HepG2 (cell line): ENCODE measurements around the gene WDR54. TPM values are rescaled to one million over a fixed set of nuclear protein-coding genes. Genes with fewer than 3 reads are reported as not detected.

ENCODE experiments used
- ATF7-NPFF ChIP-seq: sonication (generic); formaldehyde crosslinking; IDR thresholded peaks from 2 replicates; pipeline ENCODE4 v1.8.1; 2023; ENCODE audit warnings: mild to moderate bottlenecking, low read depth, missing genetic modification reagents, moderate library complexity
- ERF ChIP-seq: IDR thresholded peaks from 2 replicates; pipeline ENCODE4 v1.6.1; 2018; ENCODE audit warnings: missing biosample characterization, missing genetic modification reagents
- FOSL2 ChIP-seq: sonication (generic); formaldehyde crosslinking; IDR thresholded peaks from 2 replicates; pipeline ENCODE4 v1.4.0; 2020; ENCODE audit warnings: missing genetic modification reagents
- FOXM1 ChIP-seq: sonication (generic); formaldehyde crosslinking; IDR thresholded peaks from 2 replicates; pipeline ENCODE4 v1.5.0; 2020; ENCODE audit warnings: missing genetic modification reagents
- KAT8 ChIP-seq: IDR thresholded peaks from 2 replicates; pipeline ENCODE4 v1.6.1; 2016; ENCODE audit warnings: missing genetic modification reagents, missing compliant biosample characterization
- KDM6A ChIP-seq: IDR thresholded peaks from 2 replicates; pipeline ENCODE4 v1.6.1; 2016; ENCODE audit warnings: low read depth
- KLF9 ChIP-seq: IDR thresholded peaks from 2 replicates; pipeline ENCODE4 v1.6.1; 2016; ENCODE audit warnings: low read depth
- NFE2L2 ChIP-seq: fragments of 150-350 bp; IDR thresholded peaks from 2 replicates; pipeline ENCODE4 v1.6.1; 2014; ENCODE audit warnings: low read length
- SMARCE1 ChIP-seq: fragments of 450-650 bp; IDR thresholded peaks from 2 replicates; pipeline ENCODE4 v1.6.1; 2017; ENCODE audit warnings: borderline replicate concordance
- SNAI1 ChIP-seq: sonication (generic); formaldehyde crosslinking; IDR thresholded peaks from 2 replicates; pipeline ENCODE4 v1.5.0; 2020; ENCODE audit warnings: mild to moderate bottlenecking, missing genetic modification reagents, borderline replicate concordance
- ZNF224 ChIP-seq: sonication (generic); formaldehyde crosslinking; IDR thresholded peaks from 2 replicates; pipeline ENCODE4 v1.5.0; 2020; ENCODE audit warnings: mild to moderate bottlenecking, missing genetic modification reagents
- ZNF569 ChIP-seq: sonication (generic); formaldehyde crosslinking; IDR thresholded peaks from 2 replicates; pipeline ENCODE4 v1.5.0; 2020; ENCODE audit warnings: mild to moderate bottlenecking, missing genetic modification reagents, moderate library complexity, borderline replicate concordance
- ZNF570 ChIP-seq: sonication (generic); formaldehyde crosslinking; IDR thresholded peaks from 2 replicates; pipeline ENCODE4 v1.4.0; 2020; ENCODE audit warnings: mild to moderate bottlenecking, missing genetic modification reagents, borderline replicate concordance
- ZNF703 ChIP-seq: sonication (generic); formaldehyde crosslinking; IDR thresholded peaks from 2 replicates; pipeline ENCODE4 v1.5.1; 2020; ENCODE audit warnings: missing genetic modification reagents, mild to moderate bottlenecking, moderate library complexity, borderline replicate concordance
- ZNF776 ChIP-seq: sonication (generic); formaldehyde crosslinking; IDR thresholded peaks from 2 replicates; pipeline ENCODE4 v1.4.0; 2020; ENCODE audit warnings: mild to moderate bottlenecking, missing genetic modification reagents
- ZNF83 ChIP-seq: sonication (generic); formaldehyde crosslinking; IDR thresholded peaks from 2 replicates; pipeline ENCODE4 v1.4.0; 2020; ENCODE audit warnings: missing genetic modification reagents, mild to moderate bottlenecking, borderline replicate concordance
- polyA plus RNA-seq, 8 experiments: library from polyadenylated mRNA; depleted of rRNA in 3 of 8; stranded (reverse) in 7 of 8; unstranded in 1 of 8; fragments of >200 nt; fragmentation: Illumina TruSeq in 4 of 8; extraction: Trizol in 4 of 8; gene quantifications; 2 replicates each; pipeline versions ENCODE4 v1.2.1 to v1.2.3, GENCODE V29; 2011 to 2016; ENCODE audit warnings: low read depth in 4 of 8, missing spikeins in 1 of 8, mixed read lengths in 1 of 8; ENCODE audit not compliant: insufficient read depth in 1 of 8
- total RNA-seq, 5 experiments: library from RNA; depleted of rRNA; stranded (reverse); fragments of >200 nt; fragmentation: Illumina TruSeq; extraction: Trizol; gene quantifications; 2 replicates each; pipeline ENCODE4 v1.2.3, GENCODE V29; 2016; ENCODE audit warnings: low read depth in 1 of 5
- TF ChIP-seq, protein P1 (sequence below): sonication (generic); formaldehyde crosslinking; IDR thresholded peaks from 2 replicates; pipeline ENCODE4 v1.4.0; 2020; ENCODE audit warnings: missing genetic modification reagents, borderline replicate concordance
- TF ChIP-seq, protein P2 (sequence below): sonication (generic); formaldehyde crosslinking; IDR thresholded peaks from 2 replicates; pipeline ENCODE4 v1.4.0; 2020; ENCODE audit warnings: mild to moderate bottlenecking, missing genetic modification reagents
- TF ChIP-seq, protein P3 (sequence below): sonication (generic); formaldehyde crosslinking; IDR thresholded peaks from 2 replicates; pipeline ENCODE4 v1.8.1; 2023; ENCODE audit warnings: missing genetic modification reagents, mild to moderate bottlenecking, borderline replicate concordance
- TF ChIP-seq, protein P4 (sequence below): sonication (generic); formaldehyde crosslinking; IDR thresholded peaks from 2 replicates; pipeline ENCODE4 v1.5.0; 2020; ENCODE audit warnings: mild to moderate bottlenecking, missing genetic modification reagents
- TF ChIP-seq, protein P5 (sequence below): sonication (generic); formaldehyde crosslinking; IDR thresholded peaks from 2 replicates; pipeline ENCODE4 v1.4.0; 2020; ENCODE audit warnings: missing genetic modification reagents

Gene WDR54
- total and polyA plus RNA-seq, 2 of the 13 experiments (the other 11 are each of a cell fraction or from before 2014, with no cell fraction given) = 2.0 to 17.3 TPM

DNA sequence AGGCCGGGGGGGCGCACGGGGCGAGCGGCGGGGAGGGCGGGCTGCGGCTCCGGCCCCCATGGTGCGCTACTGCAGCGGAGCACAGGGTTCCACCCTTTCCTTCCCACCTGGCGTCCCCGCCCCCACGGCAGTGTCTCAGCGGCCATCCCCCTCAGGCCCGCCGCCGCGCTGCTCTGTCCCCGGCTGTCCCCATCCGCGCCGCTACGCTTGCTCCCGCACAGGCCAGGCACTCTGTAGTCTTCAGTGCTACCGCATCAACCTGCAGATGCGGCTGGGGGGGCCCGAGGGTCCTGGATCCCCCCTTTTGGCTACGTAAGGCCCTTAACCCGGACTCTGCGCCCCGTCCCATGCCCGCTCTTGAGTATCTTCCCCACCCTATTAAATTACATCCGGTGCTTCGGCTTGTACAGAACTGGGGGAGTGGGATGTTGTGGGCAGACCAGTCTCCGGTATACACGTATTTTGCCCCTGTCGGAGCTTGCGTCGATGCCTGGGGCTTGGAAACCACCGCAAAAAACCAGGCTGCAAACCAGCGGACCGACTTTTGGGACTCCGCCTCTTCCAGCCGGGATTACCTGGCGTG lies 36.1 kb downstream of the WDR54 start (continued):
- TF ChIP-seq, protein P1, sequence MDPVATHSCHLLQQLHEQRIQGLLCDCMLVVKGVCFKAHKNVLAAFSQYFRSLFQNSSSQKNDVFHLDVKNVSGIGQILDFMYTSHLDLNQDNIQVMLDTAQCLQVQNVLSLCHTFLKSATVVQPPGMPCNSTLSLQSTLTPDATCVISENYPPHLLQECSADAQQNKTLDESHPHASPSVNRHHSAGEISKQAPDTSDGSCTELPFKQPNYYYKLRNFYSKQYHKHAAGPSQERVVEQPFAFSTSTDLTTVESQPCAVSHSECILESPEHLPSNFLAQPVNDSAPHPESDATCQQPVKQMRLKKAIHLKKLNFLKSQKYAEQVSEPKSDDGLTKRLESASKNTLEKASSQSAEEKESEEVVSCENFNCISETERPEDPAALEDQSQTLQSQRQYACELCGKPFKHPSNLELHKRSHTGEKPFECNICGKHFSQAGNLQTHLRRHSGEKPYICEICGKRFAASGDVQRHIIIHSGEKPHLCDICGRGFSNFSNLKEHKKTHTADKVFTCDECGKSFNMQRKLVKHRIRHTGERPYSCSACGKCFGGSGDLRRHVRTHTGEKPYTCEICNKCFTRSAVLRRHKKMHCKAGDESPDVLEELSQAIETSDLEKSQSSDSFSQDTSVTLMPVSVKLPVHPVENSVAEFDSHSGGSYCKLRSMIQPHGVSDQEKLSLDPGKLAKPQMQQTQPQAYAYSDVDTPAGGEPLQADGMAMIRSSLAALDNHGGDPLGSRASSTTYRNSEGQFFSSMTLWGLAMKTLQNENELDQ (CRISPR knock-in tag) = no peak
- TF ChIP-seq ZNF776 = no peak
- no peak for TF ChIP-seq NFE2L2
- no peak for TF ChIP-seq ERF
- 0 out of 2 replicates have a peak, but pooled peaks have one; percentile 48 for TF ChIP-seq ZNF570
- 0 out of 2 replicates have a peak, but pooled peaks have one; percentile 57 for TF ChIP-seq FOXM1 (CRISPR knock-in tag)
- no peak for TF ChIP-seq ZNF83
- TF ChIP-seq FOSL2 = no peak
- no peak for TF ChIP-seq KLF9 (CRISPR knock-in tag)
- peak; percentile 66 for TF ChIP-seq KAT8 (CRISPR knock-in tag)
- TF ChIP-seq, protein P2, sequence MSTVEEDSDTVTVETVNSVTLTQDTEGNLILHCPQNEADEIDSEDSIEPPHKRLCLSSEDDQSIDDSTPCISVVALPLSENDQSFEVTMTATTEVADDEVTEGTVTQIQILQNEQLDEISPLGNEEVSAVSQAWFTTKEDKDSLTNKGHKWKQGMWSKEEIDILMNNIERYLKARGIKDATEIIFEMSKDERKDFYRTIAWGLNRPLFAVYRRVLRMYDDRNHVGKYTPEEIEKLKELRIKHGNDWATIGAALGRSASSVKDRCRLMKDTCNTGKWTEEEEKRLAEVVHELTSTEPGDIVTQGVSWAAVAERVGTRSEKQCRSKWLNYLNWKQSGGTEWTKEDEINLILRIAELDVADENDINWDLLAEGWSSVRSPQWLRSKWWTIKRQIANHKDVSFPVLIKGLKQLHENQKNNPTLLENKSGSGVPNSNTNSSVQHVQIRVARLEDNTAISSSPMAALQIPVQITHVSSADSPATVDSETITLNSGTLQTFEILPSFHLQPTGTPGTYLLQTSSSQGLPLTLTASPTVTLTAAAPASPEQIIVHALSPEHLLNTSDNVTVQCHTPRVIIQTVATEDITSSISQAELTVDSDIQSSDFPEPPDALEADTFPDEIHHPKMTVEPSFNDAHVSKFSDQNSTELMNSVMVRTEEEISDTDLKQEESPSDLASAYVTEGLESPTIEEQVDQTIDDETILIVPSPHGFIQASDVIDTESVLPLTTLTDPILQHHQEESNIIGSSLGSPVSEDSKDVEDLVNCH (CRISPR knock-in tag) = 0 out of 2 replicates have a peak, but pooled peaks have one; percentile 74
- TF ChIP-seq, protein P3, sequence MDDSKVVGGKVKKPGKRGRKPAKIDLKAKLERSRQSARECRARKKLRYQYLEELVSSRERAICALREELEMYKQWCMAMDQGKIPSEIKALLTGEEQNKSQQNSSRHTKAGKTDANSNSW (CRISPR knock-in tag) = no peak
- TF ChIP-seq ZNF569 (CRISPR knock-in tag) = no peak; the same call in 1 of the 2 replicates
- no peak for TF ChIP-seq ZNF224 (CRISPR knock-in tag)
- TF ChIP-seq KDM6A (CRISPR knock-in tag) = no peak
- TF ChIP-seq ZNF703 (CRISPR knock-in tag) = no peak
- no peak; the same call in none of the 2 replicates for TF ChIP-seq ATF7-NPFF (CRISPR knock-in tag)
- TF ChIP-seq, protein P4, sequence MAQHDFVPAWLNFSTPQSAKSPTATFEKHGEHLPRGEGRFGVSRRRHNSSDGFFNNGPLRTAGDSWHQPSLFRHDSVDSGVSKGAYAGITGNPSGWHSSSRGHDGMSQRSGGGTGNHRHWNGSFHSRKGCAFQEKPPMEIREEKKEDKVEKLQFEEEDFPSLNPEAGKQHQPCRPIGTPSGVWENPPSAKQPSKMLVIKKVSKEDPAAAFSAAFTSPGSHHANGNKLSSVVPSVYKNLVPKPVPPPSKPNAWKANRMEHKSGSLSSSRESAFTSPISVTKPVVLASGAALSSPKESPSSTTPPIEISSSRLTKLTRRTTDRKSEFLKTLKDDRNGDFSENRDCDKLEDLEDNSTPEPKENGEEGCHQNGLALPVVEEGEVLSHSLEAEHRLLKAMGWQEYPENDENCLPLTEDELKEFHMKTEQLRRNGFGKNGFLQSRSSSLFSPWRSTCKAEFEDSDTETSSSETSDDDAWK (CRISPR knock-in tag) = no peak
- no peak for TF ChIP-seq SMARCE1
- TF ChIP-seq, protein P5, sequence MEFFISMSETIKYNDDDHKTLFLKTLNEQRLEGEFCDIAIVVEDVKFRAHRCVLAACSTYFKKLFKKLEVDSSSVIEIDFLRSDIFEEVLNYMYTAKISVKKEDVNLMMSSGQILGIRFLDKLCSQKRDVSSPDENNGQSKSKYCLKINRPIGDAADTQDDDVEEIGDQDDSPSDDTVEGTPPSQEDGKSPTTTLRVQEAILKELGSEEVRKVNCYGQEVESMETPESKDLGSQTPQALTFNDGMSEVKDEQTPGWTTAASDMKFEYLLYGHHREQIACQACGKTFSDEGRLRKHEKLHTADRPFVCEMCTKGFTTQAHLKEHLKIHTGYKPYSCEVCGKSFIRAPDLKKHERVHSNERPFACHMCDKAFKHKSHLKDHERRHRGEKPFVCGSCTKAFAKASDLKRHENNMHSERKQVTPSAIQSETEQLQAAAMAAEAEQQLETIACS (CRISPR knock-in tag) = no peak
- 0 out of 2 replicates have a peak, but pooled peaks have one; percentile 58 for TF ChIP-seq SNAI1 (CRISPR knock-in tag)
